NCI-H1417 (cell line): ENCODE measurements around the gene OR2T35.
"Not testable (repeated sequence)": the region's sequence is repeated elsewhere in the genome, so short reads cannot be mapped to it uniquely, and the experiment has no call there.

Experiments used
- DNase-seq, 3 experiments: peaks; one replicate each; lab custom pipeline; 2025; lab: John Stamatoyannopoulos, UW

OR2T35 gene

DNA sequence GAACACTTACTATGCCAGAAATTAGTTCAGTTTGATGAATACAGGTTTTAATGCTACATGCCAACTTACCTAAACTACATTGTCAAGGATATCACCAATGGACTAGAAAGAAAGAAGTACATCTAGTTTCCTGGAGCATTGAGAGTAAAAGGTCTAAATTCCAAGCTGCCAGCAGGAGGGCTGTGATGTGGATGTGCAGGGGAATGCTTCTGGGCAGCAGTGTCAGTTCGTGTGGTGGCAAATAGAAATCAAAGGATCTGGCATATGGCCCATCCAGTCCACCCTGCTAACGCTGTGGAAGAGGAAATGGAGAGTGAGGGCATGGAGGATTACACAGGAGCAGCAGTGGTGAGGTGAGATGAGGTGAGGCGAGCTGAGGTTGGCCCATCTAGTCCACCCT is at the start of gene OR2T35:
Gene OR2T35 (minus strand): TSS at position 101 of the 400 bp plus-strand sequence. CDS start 6,020 bp downstream, outside the sequence.
- DNase-seq = not testable (repeated sequence)

DNA sequence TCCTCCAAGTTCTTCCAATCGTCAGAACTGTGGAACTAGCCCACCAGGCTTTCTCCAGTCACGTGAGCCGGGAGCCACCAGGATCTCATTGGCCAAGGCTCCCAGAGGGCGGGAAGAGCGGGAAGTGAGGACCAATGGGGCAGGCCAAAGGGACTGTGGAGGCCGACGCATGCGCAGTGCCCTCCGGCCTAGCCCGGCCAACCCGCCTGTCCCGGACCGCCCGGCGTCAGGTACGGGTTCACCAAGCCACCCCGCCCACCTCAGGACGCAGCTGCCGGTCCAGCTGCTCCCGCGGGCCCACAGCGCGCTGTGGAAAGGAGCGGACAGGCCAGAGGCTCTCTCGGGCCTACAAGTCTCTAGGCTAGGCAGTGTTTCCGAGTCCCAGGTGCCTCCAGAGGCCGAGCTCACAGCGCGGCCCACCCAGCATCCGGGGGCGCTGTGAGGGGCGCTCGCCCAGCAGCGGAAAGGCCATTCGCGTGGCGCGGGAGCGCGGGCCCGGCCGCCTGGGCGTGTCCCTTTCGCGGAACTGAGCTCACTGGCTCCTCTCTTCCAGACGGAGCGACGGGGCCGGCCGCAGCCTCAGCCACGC is 46.6 kb upstream of the OR2T35 start:
- no peak for DNase-seq

GRCh38 chr1:248688527-248689298 is 43.6 kb upstream of the OR2T35 start:
- no peak for DNase-seq

GRCh38 chr1:248686815-248687214 is 41.7 kb upstream of the OR2T35 start:
- DNase-seq = no peak

DNA sequence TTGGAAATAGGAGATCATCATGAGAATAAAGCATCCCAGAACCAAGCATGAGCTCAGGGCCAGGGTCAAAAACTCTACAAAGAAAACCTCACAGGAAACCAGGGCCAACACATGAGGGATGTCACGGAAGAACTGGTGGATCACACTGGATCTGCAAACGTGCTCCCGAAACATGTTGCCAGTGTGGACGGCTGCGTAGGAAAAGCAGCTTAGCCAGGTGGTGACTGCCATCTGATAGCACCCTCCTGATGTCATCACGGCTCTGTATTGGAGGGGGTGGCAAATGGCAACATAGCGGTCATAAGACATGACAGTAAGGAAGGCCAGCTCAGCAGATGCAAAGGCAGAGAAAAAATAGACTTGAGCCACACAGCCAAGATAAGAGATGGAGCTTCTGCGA is 36.6 kb upstream of the OR2T35 start:
- no peak for DNase-seq

DNA sequence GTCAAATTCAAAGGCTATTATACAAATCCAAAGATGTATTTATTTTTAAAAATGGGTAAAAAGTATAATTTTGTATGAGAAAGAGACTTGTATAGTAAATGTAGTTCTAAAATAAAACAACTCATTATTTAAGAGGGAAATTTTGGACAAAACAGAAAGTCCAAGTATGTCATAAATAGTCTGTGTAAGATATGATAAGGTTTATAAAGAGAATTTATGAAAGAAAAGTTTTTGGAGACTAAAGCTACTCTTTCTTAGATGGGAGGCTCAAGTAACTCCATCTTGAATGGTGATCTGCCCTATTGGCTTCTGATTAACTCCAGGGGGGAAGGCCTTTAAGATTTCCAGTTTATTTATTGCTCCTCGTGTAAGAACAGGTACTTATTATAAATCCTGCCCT is 24.9 kb upstream of the OR2T35 start:
- no peak for DNase-seq

DNA sequence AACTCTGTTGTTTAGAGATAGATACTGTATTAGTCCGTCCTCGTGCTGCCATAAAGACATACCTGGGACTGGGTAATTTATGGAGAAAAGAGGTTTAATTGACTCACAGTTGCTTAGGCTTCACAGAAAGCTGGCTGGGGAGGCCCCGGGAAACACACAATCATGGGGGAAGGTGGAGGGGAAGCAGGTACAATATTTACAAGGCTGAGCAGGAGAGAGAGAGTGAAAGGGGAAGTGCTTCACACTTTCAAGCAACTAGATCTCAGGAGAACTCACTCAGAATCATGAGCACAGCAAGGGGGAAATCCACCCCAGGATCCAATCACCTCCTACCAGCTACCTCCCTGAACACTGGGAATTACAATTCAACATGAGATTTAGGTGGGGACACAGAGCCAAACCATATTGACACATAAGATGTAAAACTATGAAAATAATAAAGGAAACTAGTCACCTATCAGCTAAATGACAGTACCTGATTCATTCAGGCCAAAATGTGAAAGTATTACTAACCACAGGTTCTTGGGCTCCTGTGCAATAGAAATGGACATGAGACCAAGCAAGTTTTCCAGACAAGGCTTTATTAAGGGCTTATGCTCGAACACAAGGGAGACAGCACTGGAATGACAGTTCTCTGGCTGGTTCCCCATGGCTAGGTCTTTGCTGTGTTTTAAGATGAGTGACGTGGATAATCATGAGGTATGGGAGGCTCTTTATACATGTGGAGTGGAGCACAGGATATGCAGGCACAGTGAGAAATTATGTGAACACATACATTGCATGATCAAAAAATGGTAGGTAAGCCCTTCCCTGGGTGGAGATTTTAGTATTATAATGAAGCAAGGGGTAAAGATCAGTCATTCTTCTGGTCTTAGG is 18.6 kb upstream of the OR2T35 start:
- not testable (repeated sequence) for DNase-seq

DNA sequence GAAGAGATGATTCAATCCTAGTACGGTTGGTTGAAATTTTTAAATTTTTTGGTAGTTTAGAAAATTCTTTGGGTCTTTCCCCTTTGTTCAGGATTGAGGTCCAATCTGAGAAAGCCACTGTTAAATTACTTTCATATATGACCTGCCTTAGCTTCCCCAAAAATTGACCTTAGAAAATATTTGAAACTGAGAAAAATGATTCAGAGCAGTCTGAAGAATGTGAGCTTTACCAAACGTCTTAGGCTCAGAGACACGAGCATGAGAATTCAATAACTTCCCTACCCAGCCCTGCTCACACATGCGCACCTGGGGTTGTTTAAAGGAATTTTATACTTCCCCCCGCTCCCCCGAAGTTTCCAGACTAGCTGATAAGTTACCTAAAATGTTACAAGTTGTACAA is 11.7 kb upstream of the OR2T35 start:
- DNase-seq = not testable (repeated sequence)

DNA sequence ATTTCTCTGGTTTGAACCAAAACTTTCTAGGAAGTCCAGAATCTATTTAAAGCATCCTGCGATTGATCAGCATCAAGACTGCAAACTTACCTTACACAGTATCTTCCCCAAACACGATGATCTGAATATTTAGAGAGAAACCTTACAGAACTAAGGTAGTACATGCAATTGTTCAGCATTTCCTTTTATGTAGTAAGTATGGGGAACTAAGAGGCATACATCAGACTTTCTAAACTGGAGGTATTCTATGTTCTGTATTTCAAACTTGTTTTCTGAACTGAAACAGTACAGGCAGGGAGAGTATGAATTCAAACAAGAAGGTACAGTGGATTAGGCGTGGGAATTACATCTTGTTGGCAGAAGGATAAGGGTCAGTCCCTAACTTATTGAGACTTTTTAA is 10.3 kb upstream of the OR2T35 start, which contains the start of gene OR2T27:
Gene OR2T27 (minus strand): TSS at position 175 of the 400 bp plus-strand sequence. CDS start 4,644 bp downstream, outside the sequence.
- not testable (repeated sequence) for DNase-seq

GRCh38 chr1:248648770-248649536 is 3.9 kb upstream of the OR2T35 start:
- DNase-seq = not testable (repeated sequence)

DNA sequence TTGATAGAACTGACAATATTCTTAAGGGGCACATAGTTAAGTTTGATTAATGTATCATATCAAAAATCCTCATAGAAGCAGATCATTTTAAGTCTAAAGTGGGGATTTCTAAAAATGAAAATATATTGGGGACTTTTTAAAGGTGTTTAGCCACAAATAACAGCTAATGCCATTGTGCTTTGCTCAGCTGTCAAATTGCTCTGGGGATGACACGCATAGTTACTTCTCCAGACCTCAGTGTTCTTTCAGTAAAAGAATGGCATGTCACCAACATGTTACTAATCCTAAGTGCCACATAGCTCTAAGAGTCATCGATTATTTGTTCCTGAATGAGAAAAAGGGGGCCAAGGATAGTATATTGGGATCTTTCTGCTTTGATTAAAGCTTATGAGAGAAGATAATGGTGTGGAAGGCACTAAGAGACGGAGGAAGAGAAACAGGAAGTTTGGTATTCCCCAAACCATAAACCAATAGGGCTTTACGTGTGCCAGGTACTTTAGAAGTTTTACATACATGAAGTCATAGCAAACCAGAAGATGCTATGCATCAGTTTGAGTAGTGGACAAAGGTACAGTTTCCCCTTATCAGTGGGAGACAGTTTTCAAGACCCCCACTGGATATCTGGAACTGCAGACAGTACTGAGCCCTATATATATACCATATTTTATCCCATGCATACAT is 2.0 kb downstream of the OR2T35 start:
- DNase-seq = not testable (repeated sequence)

- not testable (repeated sequence) for DNase-seq
Observed at GRCh38 chr1:248641583-248641982, 3.5 kb downstream of the OR2T35 start.

GRCh38 chr1:248640906-248641305 is 4.2 kb downstream of the OR2T35 start:
- not testable (repeated sequence) for DNase-seq

DNA sequence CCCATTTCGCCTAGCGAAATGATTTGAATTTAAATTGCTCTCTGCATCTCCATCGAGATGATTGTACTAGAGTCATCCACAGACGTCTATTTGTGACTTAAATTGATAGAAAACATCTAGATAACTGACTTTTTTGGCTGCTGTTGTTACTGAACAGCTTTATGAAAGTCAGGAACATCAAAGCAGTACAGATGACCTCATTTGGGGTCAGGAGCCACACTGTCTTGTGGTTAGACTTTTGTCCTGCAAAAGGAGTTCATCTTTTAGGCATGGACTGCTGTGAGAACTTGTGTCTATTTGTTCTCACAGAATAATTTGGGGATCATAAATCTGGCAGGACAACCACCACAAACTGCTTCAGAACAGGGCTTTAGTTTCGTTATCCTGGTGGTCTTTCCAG is 5.4 kb downstream of the OR2T35 start:
- DNase-seq = not testable (repeated sequence)

GRCh38 chr1:248636612-248637011 is 8.5 kb downstream of the OR2T35 start:
- DNase-seq = not testable (repeated sequence)

DNA sequence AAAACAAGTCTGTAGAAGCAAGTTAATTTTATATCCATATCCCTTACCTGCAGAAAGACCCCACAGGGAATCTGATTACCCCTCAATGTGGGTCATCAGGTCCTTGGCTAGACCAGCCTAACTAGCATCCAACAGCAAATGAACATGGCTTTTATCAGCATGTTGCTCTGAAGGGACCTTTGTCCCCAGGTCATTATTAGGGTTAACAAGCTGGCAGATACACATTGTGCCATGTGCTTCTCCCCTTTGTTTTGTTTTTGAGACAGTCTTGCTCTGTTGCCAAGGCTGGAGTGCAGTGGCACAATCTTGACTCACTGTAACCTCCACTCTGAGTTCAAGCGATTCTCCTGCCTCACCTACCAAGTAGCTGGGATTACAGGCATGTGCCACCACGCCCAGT is 10.1 kb downstream of the OR2T35 start, which contains the start of gene OR2T11:
Gene OR2T11 (minus strand): TSS at position 101 of the 400 bp plus-strand sequence. CDS start 7,963 bp downstream, outside the sequence.
- DNase-seq = not testable (repeated sequence)

DNA sequence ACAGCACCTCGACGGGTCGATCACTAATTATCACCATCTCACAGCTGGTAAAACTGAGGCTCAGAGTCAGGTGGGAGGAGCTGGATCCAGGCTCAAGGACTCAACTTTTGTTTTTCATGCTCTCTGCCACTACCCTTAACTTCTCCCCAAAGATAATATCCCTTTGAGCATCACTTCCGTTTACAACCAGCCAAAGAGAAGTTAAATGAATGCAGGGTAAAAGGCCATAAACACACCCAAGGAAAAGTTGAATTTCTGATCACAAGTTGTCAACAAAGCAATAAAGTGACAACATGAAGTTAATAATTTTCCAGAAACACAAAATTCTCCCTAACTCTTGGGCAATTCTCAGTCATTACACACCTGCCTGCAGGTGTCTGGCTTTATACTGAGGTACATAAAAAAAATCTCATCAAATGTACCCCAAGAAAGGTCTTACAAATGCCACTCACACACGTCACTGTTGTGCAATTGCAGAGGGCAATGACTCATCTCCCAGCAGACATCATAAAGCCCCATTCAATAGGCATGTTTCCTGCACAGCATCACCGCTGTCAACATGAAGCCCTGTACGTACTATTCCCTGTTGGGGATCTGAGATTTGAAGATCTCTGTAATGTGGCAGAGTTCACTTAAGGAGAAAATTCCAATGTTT is 13.6 kb downstream of the OR2T35 start:
- DNase-seq = no peak

DNA sequence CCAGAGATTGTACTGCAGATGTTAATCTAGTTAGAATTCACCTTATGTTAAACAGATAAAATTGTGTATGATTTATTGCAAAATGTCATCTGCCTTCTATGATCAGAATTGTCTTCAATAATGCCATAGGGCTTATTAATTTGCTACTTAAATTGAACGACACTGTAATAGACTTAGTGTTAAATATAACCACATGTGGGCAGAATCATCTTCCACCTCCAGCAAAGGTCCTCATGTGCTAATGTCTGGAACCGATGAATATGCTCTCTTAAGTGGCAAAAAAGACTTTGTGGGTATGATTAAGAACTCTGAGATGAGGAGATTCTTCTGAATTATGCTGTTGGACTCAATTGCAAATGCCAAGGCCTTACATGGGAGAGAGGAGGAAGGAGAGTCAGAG is 14.5 kb downstream of the OR2T35 start:
- no peak for DNase-seq

DNA sequence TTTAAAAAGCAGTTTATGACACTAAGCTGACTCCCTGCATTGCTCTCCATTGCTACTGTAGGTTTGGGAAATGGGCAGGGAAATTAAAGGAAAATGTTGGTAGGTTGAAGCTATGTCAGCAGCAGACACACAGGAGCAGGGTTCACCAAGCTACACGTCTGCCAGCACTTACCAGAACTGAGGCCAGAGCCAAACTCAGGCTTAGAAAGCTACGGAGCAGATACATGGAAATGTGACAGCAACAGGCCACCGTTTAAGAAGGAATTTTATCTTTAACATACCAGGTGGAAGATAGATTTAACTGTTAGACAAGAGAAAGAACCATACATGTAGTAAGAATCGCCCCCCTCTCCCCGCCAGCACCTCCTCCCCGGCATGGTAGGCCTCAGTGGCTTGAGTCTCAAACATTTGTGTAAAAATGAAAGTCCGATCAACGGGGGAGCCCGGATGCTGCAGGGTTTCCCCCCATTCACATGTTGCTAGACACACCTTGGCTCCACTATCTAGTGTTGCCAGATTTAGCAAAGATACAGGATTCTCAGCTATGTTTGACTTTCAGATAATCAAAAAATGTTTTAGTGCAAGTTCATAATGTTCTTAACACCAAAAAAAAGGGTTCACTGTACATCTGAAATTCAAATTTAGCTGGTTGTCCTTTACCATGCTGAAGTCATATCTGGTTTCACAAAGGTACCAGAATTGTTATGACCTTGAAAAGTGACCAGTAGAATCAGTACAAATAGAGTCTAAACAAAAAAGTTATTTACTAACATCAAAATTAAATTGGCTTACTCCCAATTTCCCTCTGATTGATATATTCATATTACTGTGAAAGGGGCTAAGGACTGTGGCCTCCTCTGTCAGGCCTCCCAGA is 16.9 kb downstream of the OR2T35 start:
- DNase-seq = no peak
